GM12878 (cell line): ENCODE data around the gene MACROD2. TPM values are rescaled to one million over a fixed set of nuclear protein-coding genes. Genes with fewer than 3 reads are reported as not detected.

Experiments
- ATAC-seq: fragments of 200-7000 bp; cut with Tn5 transposase; 3 replicates; pipeline ENCODE4 v1.9.1; 2020; ENCODE audit warnings: mild to moderate bottlenecking, moderate library complexity
- BruUV-seq: library from RNA; stranded (reverse); fragments of 400-500 nt; replicated peaks from 2 replicates; lab custom pipeline; 2021; lab: Mats Ljungman, UMichigan
- CTCF ChIA-PET: fragments of 300-600 bp; sonication (Branson Sonifier 250); formaldehyde crosslinking; extraction: SDS; loops from one replicate; lab custom pipeline; 2021; ENCODE audit warnings: inconsistent platforms; lab: Yijun Ruan, JAX
- POLR2A ChIA-PET: fragments of 350-600 bp; formaldehyde crosslinking; extraction: SDS; loops from one replicate; lab custom pipeline; 2021; ENCODE audit warnings: inconsistent platforms; lab: Charles Lee
- RAD21 ChIA-PET: fragments of 300-600 bp; sonication (Branson Sonifier 250); formaldehyde crosslinking; loops from one replicate; lab custom pipeline; 2023; ENCODE audit warnings: antibody characterized with exemption; ENCODE audit not compliant: unreplicated experiment; lab: Charles Lee
- SMC1A ChIA-PET: fragments of 300-600 bp; sonication (Branson Sonifier 250); formaldehyde crosslinking; loops from one replicate; lab custom pipeline; 2023; ENCODE audit not compliant: unreplicated experiment, uncharacterized antibody; lab: Charles Lee
- DNase-seq: peaks from one replicate; pipeline ENCODE4 v3.0.0-alpha.2; 2011; ENCODE audit warnings: low read depth, low spot score
- FAIRE-seq: peaks from 3 replicates; lab custom pipeline; 2011; peaks lifted over from hg19 to GRCh38; lab: Jason Lieb, UNC
- H2AFZ ChIP-seq: 2 replicates; pipeline ENCODE4 v1.6.0; 2011; ENCODE audit warnings: low read depth, low read length, control low read depth; ENCODE audit not compliant: control insufficient read depth
- H3K27ac ChIP-seq: 2 replicates; pipeline ENCODE4 v1.5.1; 2011; ENCODE audit warnings: control low read depth; ENCODE audit not compliant: control insufficient read depth, insufficient read depth
- H3K27me3 ChIP-seq, 2 experiments: replicated peaks in 1 of 2; 2 replicates each; pipeline versions ENCODE4 v1.6.0 to v1.6.1; 2011; ENCODE audit warnings: low read length in 1 of 2; ENCODE audit not compliant: control insufficient read depth in 2 of 2, insufficient read depth in 2 of 2
- H3K36me3 ChIP-seq, 2 experiments: 2 replicates each; pipeline ENCODE4 v1.5.1; 2011; ENCODE audit warnings: low read length in 1 of 2; ENCODE audit not compliant: control insufficient read depth in 2 of 2, insufficient read depth in 2 of 2
- H3K4me1 ChIP-seq: 2 replicates; pipeline ENCODE4 v1.6.1; 2011; ENCODE audit warnings: mild to moderate bottlenecking, low read length, moderate library complexity, mixed read lengths; ENCODE audit not compliant: control insufficient read depth, insufficient read depth
- H3K4me2 ChIP-seq: 2 replicates; pipeline ENCODE4 v1.6.0; 2011; ENCODE audit warnings: control low read depth; ENCODE audit not compliant: control insufficient read depth, insufficient read depth
- H3K4me3 ChIP-seq: fragments of 200-600 bp; sonication (generic); 2 replicates; pipeline ENCODE4 v1.5.1; 2016
- H3K79me2 ChIP-seq: 2 replicates; pipeline ENCODE4 v1.6.0; 2011; ENCODE audit warnings: low read length; ENCODE audit not compliant: control insufficient read depth, insufficient read depth
- H3K9ac ChIP-seq: 2 replicates; pipeline ENCODE4 v1.8.0; 2011; ENCODE audit warnings: low read length, control low read depth, mixed read lengths; ENCODE audit not compliant: control insufficient read depth, insufficient read depth
- H3K9me3 ChIP-seq: replicated peaks from 3 replicates; pipeline ENCODE4 v1.5.1; 2011; ENCODE audit warnings: mild to moderate bottlenecking, low read length; ENCODE audit not compliant: control insufficient read depth, insufficient read depth
- H4K20me1 ChIP-seq: 2 replicates; pipeline ENCODE4 v1.6.0; 2011; ENCODE audit not compliant: control insufficient read depth, insufficient read depth
- ATF2 ChIP-seq: IDR thresholded peaks from 2 replicates; pipeline ENCODE4 v1.6.1; 2012; ENCODE audit warnings: low read length, inconsistent platforms
- BCL3 ChIP-seq: IDR thresholded peaks from 2 replicates; pipeline ENCODE4 v1.6.1; 2011; ENCODE audit warnings: borderline replicate concordance, low read depth, mild to moderate bottlenecking, moderate library complexity, low read length; ENCODE audit not compliant: insufficient read depth, poor library complexity, severe bottlenecking
- DPF2 ChIP-seq: fragments of 450-650 bp; IDR thresholded peaks from 2 replicates; pipeline ENCODE4 v1.6.1; 2017; ENCODE audit warnings: mild to moderate bottlenecking
- ESRRA ChIP-seq: IDR thresholded peaks from 2 replicates; pipeline ENCODE4 v1.6.1; 2012; ENCODE audit warnings: mild to moderate bottlenecking, low read length, improper control_type of control experiment
- IRF5 ChIP-seq: fragments of 450-650 bp; IDR thresholded peaks from 2 replicates; pipeline ENCODE4 v1.6.1; 2017; ENCODE audit warnings: borderline replicate concordance
- JUND ChIP-seq: IDR thresholded peaks from 2 replicates; pipeline ENCODE4 v1.6.1; 2012; ENCODE audit warnings: low read depth, mild to moderate bottlenecking, low read length, improper control_type of control experiment, moderate library complexity
- POLR2AphosphoS2 ChIP-seq: IDR thresholded peaks from 2 replicates; pipeline ENCODE4 v1.6.1; 2011; ENCODE audit warnings: low read depth, mild to moderate bottlenecking, low read length, improper control_type of control experiment, moderate library complexity
- POLR2AphosphoS5 ChIP-seq: IDR thresholded peaks from 2 replicates; pipeline ENCODE4 v1.6.1; 2011; ENCODE audit warnings: mild to moderate bottlenecking, low read length, inconsistent platforms
- POU2F2 ChIP-seq: IDR thresholded peaks from 3 replicates; pipeline ENCODE4 v1.6.1; 2011; ENCODE audit warnings: low read depth, mild to moderate bottlenecking, low read length, borderline replicate concordance
- SMC3 ChIP-seq: IDR thresholded peaks from 2 replicates; pipeline ENCODE4 v1.6.1; 2011; ENCODE audit warnings: low read length, improper control_type of control experiment, borderline replicate concordance
- ZNF24 ChIP-seq: fragments of 450-650 bp; IDR thresholded peaks from 2 replicates; pipeline ENCODE4 v1.6.1; 2017; ENCODE audit warnings: antibody characterized with exemption, mild to moderate bottlenecking
- ZNF687 ChIP-seq: fragments of 450-650 bp; IDR thresholded peaks from 2 replicates; pipeline ENCODE4 v1.6.1; 2017; ENCODE audit warnings: mild to moderate bottlenecking, moderate library complexity
- WGBS: methylation state at CpG from one replicate; pipeline ENCODE4 v1.1.6; 2016; ENCODE audit warnings: low lambda C conversion rate; ENCODE audit not compliant: insufficient replicate concordance, insufficient coverage; ENCODE audit errors: missing lambda C conversion rate; 5-methylcytosine and 5-hydroxymethylcytosine counted together
- in situ Hi-C: fragments of 300-500 bp; cut with MboI; formaldehyde crosslinking; loops from 9 replicates; pipeline ENCODE4 v1.14.3; 2018; ENCODE audit warnings: mixed read lengths
- intact Hi-C: fragments of 100-400 bp; cut with micrococcal nuclease; formaldehyde crosslinking; loops from one replicate; pipeline ENCODE4 v1.14.2; 2022; ENCODE audit not compliant: unreplicated experiment
- polyA plus RNA-seq, 11 experiments: library from polyadenylated mRNA; depleted of rRNA in 4 of 11; unstranded in 6 of 11; stranded (reverse) in 5 of 11; fragments of >200 nt; fragmentation: Nextera tagmentation in 4 of 11; fragmentation: Illumina TruSeq in 1 of 11; extraction: Ambion mirVana in 4 of 11; extraction: Trizol in 1 of 11; gene quantifications; 1 replicate in 1 of 11; 2 replicates in 10 of 11; pipeline versions ENCODE4 v1.2.1 to v1.2.3, GENCODE V29; 2011 to 2016; ENCODE audit warnings: inconsistent platforms in 2 of 11, missing spikeins in 2 of 11, low read depth in 1 of 11
- total RNA-seq, 4 experiments: library from RNA; depleted of rRNA in 3 of 4; stranded (reverse); fragments of >200 nt in 3 of 4; fragmentation: Illumina TruSeq in 1 of 4; extraction: Trizol in 1 of 4; gene quantifications; 2 replicates each; pipeline versions ENCODE4 v1.2.1 to v1.2.3, GENCODE V29; 2013 to 2021

The MACROD2 gene
- total and polyA plus RNA-seq, 10 of the 15 experiments (the other 5 are each of a cell fraction or from before 2014, with no cell fraction given), result 1.1 to 21.5 (median 2.2) TPM

- H3K4me3 ChIP-seq, result no peak overlapping the region
- no peak overlapping the region for H2AFZ ChIP-seq
- no peaks in the 10 kb centered on the region for H4K20me1 ChIP-seq
- no peak overlapping the region for H3K9ac ChIP-seq
- no peak overlapping the region for H3K4me2 ChIP-seq
- DNase-seq, result no peak
- ChIA-PET POLR2A (no interaction called here), CTCF (no interaction called here)
- H3K27ac ChIP-seq, result no peak overlapping the region
- no peak for ATAC-seq
- in situ Hi-C loops (no loop called here), intact Hi-C loops (no loop called here)
- no peaks in the 10 kb centered on the region for H3K79me2 ChIP-seq
- no peak for FAIRE-seq
- 92% methylated on average over 2 of the region's 2 CpGs for WGBS
- TF ChIP-seq SMC3, result no peak
- no peak for TF ChIP-seq BCL3
- TF ChIP-seq POLR2AphosphoS2, result no peak
- no peak for TF ChIP-seq ESRRA
- no peak for TF ChIP-seq POU2F2
- TF ChIP-seq IRF5, result no peak
- no peak for TF ChIP-seq POLR2AphosphoS5
- no peak for TF ChIP-seq ATF2
- TF ChIP-seq JUND, result no peak
- no peak for TF ChIP-seq DPF2
- no peak for TF ChIP-seq ZNF687
- no peak for TF ChIP-seq ZNF24
- TF ChIP-seq, all 136 proteins: peak for 0
- ChIA-PET SMC1A (no interaction called here), RAD21 (no interaction called here)
- no TSS peak for BruUV-seq
- no peaks in the 10 kb centered on the region for H3K9me3 ChIP-seq
- H3K27me3 ChIP-seq, result no peaks in the 10 kb centered on the region
- H3K36me3 ChIP-seq, result no peaks in the 10 kb centered on the region
- no peaks in the 10 kb centered on the region for H3K4me1 ChIP-seq
Measured at GRCh38 chr20:14203657-14204056, 208.3 kb downstream of the MACROD2 start.
